Measurements from ENCODE around the gene MRPS23. TPM values are rescaled to one million over a fixed set of nuclear protein-coding genes. Genes with fewer than 3 reads are reported as not detected.

The MRPS23 gene
- total and polyA plus RNA-seq, 2 of the 8 experiments (the other 6 are each of a cell fraction or from before 2014, with no cell fraction given) = 38.6 to 60.4 TPM

- TF ChIP-seq EZH2 (IDR thresholded peaks at IDR 0.05; ENCODE audit: low read depth, low read length, severe bottlenecking) = no peak
- no peak for TF ChIP-seq PHF8 (conservative IDR thresholded peaks at IDR 0.05; ENCODE audit: low read depth, low read length)
- no peak for TF ChIP-seq CEBPB (IDR thresholded peaks at IDR 0.05; ENCODE audit: low read depth, low read length)
Measured at GRCh38 chr17:57833179-57833939, 16.5 kb downstream of the MRPS23 start (continued).
